ENCODE data around the gene NCAM1. TPM values are rescaled to one million over a fixed set of nuclear protein-coding genes. Genes with fewer than 3 reads are reported as not detected.

NCAM1 gene
- total RNA-seq, 1 donor from 2014 or later = 3.3 TPM

DNA sequence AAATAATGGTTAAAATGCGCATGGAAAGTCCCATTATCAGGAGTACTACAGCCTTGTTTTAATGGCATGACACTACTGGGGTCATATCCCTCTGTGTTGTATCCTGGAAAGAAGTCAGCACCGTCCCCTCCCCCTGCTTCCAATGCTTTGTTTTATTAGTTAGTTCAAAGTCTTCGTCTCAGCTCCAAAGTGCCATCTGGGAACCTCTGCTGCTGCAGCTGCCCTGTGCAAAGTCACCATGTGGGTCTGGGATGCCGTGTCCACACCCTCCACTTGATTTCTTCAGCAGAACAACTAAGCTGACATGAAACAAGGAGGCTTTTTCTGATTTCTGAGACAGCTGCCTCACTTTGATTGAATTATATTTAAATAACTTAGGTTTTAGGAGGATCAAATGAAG, 29.5 kb upstream of the NCAM1 start:
- Histone ChIP-seq H3K36me3 (no peaks in the 10 kb centered on the region), H3K4me1 (no peaks in the 10 kb centered on the region), H3K27ac (no peak overlapping the region), H3K4me3 (no peak overlapping the region), H3K9me3 (no peaks in the 10 kb centered on the region), H3K27me3 (no peaks in the 10 kb centered on the region)
- no peak for DNase-seq (ENCODE audit: low spot score in 2 of 2)
- intact Hi-C loops (cut with DNase I) = no loop called here
- TF ChIP-seq, protein P1, sequence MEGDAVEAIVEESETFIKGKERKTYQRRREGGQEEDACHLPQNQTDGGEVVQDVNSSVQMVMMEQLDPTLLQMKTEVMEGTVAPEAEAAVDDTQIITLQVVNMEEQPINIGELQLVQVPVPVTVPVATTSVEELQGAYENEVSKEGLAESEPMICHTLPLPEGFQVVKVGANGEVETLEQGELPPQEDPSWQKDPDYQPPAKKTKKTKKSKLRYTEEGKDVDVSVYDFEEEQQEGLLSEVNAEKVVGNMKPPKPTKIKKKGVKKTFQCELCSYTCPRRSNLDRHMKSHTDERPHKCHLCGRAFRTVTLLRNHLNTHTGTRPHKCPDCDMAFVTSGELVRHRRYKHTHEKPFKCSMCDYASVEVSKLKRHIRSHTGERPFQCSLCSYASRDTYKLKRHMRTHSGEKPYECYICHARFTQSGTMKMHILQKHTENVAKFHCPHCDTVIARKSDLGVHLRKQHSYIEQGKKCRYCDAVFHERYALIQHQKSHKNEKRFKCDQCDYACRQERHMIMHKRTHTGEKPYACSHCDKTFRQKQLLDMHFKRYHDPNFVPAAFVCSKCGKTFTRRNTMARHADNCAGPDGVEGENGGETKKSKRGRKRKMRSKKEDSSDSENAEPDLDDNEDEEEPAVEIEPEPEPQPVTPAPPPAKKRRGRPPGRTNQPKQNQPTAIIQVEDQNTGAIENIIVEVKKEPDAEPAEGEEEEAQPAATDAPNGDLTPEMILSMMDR (IDR thresholded peaks at IDR 0.05) = no peak

DNA sequence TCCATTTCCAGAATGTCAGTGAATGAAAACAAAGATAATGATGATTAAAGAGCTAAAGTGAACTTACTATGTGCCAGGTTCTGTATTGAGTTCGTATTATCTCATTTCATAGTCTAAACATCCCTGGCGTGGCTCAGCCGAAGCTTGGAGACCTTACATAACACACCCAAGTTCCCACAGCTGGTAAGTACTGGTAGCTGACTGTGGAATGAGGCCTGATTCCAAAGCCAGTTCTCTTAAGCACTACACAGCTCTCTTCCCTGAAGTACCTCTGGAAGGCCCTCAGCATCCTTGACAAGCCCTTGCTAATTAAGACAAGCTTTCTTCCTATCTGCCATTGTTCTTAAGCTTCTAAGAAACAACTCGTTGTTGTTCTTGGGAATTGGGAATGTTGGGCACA, 28.6 kb upstream of the NCAM1 start:
- TF ChIP-seq, protein P1 (IDR thresholded peaks at IDR 0.05) = no peak
- intact Hi-C loops (cut with DNase I) = no loop called here
- Histone ChIP-seq H3K27me3 (no peaks in the 10 kb centered on the region), H3K4me1 (no peaks in the 10 kb centered on the region), H3K36me3 (no peaks in the 10 kb centered on the region), H3K4me3 (no peak overlapping the region), H3K27ac (no peak overlapping the region), H3K9me3 (no peaks in the 10 kb centered on the region)
- no peak for DNase-seq (ENCODE audit: low spot score in 2 of 2)

DNA sequence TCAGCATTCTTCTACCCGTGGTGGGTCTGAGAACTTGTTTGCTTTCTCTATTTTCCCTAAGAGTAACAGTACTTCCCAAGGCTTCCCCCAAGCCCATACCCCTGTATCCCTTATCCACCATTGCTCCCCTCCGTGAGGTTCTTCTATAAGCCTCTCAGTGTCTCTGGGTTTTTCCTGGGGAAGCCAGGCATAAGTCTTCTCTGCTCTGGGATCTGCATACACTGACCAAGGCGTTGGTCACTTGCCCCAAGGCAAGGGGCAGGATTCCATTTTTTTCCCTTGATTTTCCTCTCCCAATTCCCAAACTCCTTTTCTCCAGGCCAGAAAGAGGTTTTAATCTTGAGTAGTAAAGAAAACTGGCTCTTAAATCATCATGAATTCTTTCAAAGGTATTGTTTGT, 27.2 kb upstream of the NCAM1 start:
- TF ChIP-seq, protein P1 (IDR thresholded peaks at IDR 0.05) = no peak
- H3K36me3 ChIP-seq = no peaks in the 10 kb centered on the region

GRCh38 chr11:112941104-112941503, 20.1 kb upstream of the NCAM1 start:
- no peaks in the 10 kb centered on the region for H3K36me3 ChIP-seq
- intact Hi-C loops (cut with DNase I) = no loop called here
- H3K27ac ChIP-seq = no peak overlapping the region
- DNase-seq (ENCODE audit: low spot score in 2 of 2) = no peak
- TF ChIP-seq, protein P1 (IDR thresholded peaks at IDR 0.05) = no peak
- H3K9me3 ChIP-seq = no peaks in the 10 kb centered on the region
- H3K4me1 ChIP-seq = no peaks in the 10 kb centered on the region
- H3K4me3 ChIP-seq = no peak overlapping the region
- H3K27me3 ChIP-seq = no peaks in the 10 kb centered on the region

More for the DNA sequence above, 27.2 kb upstream of the NCAM1 start:
- no peak overlapping the region for H3K27ac ChIP-seq
- no peak for DNase-seq (ENCODE audit: low spot score in 2 of 2)
- H3K4me3 ChIP-seq = no peak overlapping the region
- H3K27me3 ChIP-seq = no peaks in the 10 kb centered on the region
- H3K9me3 ChIP-seq = no peaks in the 10 kb centered on the region
- no peaks in the 10 kb centered on the region for H3K4me1 ChIP-seq
- intact Hi-C loops (cut with DNase I) = no loop called here

DNA sequence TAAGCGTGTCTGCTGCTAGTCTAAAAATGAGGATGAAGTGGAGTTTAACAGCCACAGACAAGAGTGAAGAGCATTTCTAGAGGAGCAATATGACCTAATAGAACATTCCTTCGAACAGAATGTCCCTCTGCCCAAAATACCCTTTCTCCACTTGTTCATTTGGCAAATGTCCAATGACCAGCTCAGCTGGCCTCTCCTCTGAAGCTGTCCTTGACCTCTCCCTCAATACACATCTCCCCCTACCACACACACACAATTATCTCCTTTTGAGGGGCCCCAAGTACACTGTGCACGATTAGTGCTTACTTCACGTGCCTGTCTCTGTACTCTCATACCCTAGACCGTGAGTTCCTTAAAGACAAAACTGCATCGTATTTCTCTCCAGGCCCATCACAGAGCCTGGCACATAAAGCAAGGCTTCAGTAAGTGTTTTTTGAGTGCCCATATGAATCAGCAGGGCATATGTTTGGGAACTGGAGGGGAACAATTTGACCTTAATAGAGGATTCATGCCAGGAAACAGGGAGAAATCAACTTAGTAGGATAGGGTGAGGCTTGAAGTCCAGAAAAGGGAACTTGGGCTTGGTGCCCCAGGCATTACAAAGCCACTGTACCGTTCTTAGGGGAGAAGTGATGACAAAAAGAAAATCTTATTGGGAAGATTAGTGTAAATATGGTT, 18.1 kb upstream of the NCAM1 start:
- TF ChIP-seq, protein P1 (IDR thresholded peaks at IDR 0.05) = no peak
- Histone ChIP-seq H3K9me3 (no peaks in the 10 kb centered on the region), H3K4me3 (no peak overlapping the region), H3K27me3 (no peaks in the 10 kb centered on the region), H3K27ac (no peak overlapping the region), H3K36me3 (no peaks in the 10 kb centered on the region), H3K4me1 (no peaks in the 10 kb centered on the region)
- intact Hi-C loops (cut with DNase I) = no loop called here
- no peak for DNase-seq (ENCODE audit: low spot score in 2 of 2)

- no peak overlapping the region for H3K4me3 ChIP-seq
- H3K9me3 ChIP-seq = no peaks in the 10 kb centered on the region
- H3K27me3 ChIP-seq = no peaks in the 10 kb centered on the region
- H3K4me1 ChIP-seq = no peaks in the 10 kb centered on the region
- no peaks in the 10 kb centered on the region for H3K36me3 ChIP-seq
- TF ChIP-seq, protein P1 (IDR thresholded peaks at IDR 0.05) = no peak
- DNase-seq (ENCODE audit: low spot score in 2 of 2) = no peak
- H3K27ac ChIP-seq = no peak overlapping the region
- intact Hi-C loops (cut with DNase I) = no loop called here
These were observed 14.4 kb upstream of the NCAM1 start for GRCh38 chr11:112946866-112947265.

All from ascending aorta (tissue), 2 donors.